ENCODE data around the gene PCDHGB5.
"Not testable (repeated sequence)": the region's sequence is repeated elsewhere in the genome, so short reads cannot be mapped to it uniquely, and the experiment has no call there.

PCDHGB5 gene

DNA sequence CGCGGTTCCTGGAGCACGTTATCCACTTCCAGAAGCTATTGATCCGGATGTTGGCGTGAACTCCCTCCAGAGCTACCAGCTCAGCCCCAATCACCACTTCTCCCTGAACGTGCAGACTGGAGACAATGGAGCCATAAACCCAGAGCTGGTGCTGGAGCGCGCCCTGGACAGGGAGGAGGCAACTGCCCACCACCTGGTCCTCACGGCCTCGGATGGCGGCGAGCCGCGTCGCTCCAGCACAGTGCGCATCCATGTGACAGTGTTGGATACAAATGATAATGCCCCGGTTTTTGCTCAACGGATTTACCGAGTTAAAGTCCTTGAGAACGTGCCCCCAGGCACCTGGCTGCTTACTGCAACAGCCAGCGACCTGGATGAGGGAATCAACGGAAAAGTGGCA lies 5.6 kb downstream of the PCDHGB5 start:
- peak overlapping the region; percentile 28 for H3K4me3 ChIP-seq (ENCODE audit: low read depth, low read length)
- no peak for TF ChIP-seq CTCF (IDR thresholded peaks at IDR 0.05; ENCODE audit: low read depth, low read length, missing control alignments)

GRCh38 chr5:141407790-141408505 lies 10.2 kb downstream of the PCDHGB5 start, which contains the start of gene PCDHGB6:
Gene PCDHGB6, plus strand, starts transcription at chr5:141408021. Its CDS starts 182 bp downstream, at chr5:141408203.
- DNase-seq (ENCODE audit: low read depth); in situ Hi-C loops (cut with HindIII; ENCODE audit: low sequenced_read_pairs): not testable (repeated sequence)
- peak within 1 kb of the TSS; percentile 26 for H3K4me3 ChIP-seq (ENCODE audit: low read depth, low read length)
- peak; percentile 42 for TF ChIP-seq CTCF (IDR thresholded peaks at IDR 0.05; ENCODE audit: low read depth, low read length, missing control alignments)

More for the DNA sequence above, 5.6 kb downstream of the PCDHGB5 start:
- DNase-seq (ENCODE audit: low read depth), result no peak
- in situ Hi-C loops (cut with HindIII; ENCODE audit: low sequenced_read_pairs), result no loop called here

DNA sequence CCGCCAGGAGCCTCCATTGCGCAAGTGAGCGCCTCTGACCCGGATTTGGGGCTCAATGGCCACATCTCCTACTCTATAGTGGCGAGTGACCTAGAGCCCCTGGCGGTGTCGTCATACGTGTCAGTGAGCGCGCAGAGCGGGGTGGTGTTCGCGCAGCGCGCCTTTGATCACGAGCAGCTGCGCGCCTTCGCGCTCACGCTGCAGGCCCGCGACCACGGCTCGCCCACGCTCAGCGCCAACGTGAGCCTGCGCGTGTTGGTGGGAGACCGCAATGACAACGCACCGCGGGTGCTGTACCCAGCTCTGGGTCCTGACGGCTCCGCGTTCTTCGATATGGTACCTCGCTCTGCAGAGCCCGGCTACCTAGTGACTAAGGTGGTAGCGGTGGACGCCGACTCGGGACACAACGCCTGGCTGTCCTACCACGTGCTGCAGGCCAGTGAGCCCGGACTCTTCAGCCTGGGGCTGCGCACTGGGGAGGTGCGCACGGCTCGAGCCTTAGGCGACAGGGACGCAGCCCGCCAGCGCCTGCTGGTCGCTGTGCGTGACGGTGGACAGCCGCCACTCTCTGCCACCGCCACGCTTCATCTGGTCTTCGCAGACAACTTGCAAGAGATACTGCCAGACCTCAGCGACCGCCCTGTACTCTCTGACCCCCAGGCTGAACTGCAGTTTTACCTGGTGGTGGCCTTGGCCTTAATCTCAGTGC lies 12.0 kb downstream of the PCDHGB5 start:
- H3K4me3 ChIP-seq (ENCODE audit: low read depth, low read length), result no peak overlapping the region
- DNase-seq (ENCODE audit: low read depth), result no peak
- TF ChIP-seq CTCF (IDR thresholded peaks at IDR 0.05; ENCODE audit: low read depth, low read length, missing control alignments), result no peak
- in situ Hi-C loops (cut with HindIII; ENCODE audit: low sequenced_read_pairs), result no loop called here

- in situ Hi-C loops (cut with HindIII; ENCODE audit: low sequenced_read_pairs), result no loop called here
- no peak overlapping the region for H3K4me3 ChIP-seq (ENCODE audit: low read depth, low read length)
- no peak for DNase-seq (ENCODE audit: low read depth)
- no peak for TF ChIP-seq CTCF (IDR thresholded peaks at IDR 0.05; ENCODE audit: low read depth, low read length, missing control alignments)
These were observed 13.8 kb downstream of the PCDHGB5 start for GRCh38 chr5:141411575-141411974.

DNA sequence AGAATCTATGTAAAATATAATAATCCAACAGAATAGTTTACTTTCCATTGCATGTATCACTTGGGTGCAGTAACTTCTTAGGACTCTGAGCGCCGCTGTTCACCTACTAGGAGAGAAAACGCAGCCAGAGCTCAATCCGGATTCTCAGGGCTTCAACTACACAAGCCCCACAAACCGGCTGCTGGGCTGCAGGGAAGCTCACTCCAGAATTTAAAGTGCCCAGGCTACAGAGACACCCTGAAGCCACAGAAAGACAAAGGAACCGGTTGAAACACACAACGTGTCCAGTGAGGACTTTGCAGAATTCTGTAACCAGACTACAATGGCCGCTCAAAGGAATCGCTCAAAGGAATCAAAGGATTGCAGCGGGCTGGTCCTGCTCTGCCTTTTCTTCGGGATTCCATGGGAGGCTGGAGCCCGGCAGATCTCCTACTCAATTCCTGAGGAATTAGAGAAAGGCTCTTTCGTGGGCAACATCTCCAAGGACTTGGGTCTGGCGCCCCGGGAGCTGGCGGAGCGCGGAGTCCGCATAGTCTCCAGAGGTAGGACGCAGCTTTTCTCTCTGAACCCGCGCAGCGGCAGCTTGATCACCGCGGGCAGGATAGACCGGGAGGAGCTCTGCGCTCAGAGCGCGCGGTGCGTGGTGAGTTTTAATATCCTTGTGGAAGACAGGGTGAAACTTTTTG lies 15.2 kb downstream of the PCDHGB5 start, which contains the start of gene PCDHGA10:
Gene PCDHGA10, plus strand, starts transcription at position 134 of the 686 bp plus-strand sequence. Its CDS starts 189 bp downstream, at position 323.
- peak; percentile 66 for TF ChIP-seq CTCF (IDR thresholded peaks at IDR 0.05; ENCODE audit: low read depth, low read length, missing control alignments)
- DNase-seq (ENCODE audit: low read depth), result peak; percentile 53
- peak within 1 kb of the TSS; percentile 49 for H3K4me3 ChIP-seq (ENCODE audit: low read depth, low read length)
- in situ Hi-C loops (cut with HindIII; ENCODE audit: low sequenced_read_pairs), result no loop called here

DNA sequence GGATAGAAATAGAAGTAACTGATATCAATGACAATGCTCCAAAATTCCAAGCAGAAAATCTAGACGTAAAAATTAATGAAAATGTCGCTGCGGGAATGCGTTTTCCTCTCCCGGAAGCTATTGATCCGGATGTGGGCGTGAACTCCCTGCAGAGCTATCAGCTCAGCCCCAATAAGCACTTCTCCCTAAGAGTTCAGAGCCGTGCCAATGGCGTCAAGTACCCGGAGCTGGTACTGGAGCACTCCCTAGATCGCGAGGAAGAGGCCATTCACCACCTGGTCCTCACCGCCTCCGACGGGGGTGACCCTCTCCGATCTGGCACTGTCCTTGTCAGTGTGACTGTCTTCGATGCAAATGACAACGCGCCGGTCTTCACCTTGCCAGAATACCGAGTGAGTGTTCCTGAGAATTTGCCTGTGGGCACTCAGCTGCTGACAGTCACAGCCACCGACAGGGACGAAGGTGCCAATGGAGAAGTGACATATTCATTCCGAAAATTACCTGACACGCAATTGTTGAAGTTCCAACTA lies 15.9 kb downstream of the PCDHGB5 start:
- peak overlapping the region; percentile 49 for H3K4me3 ChIP-seq (ENCODE audit: low read depth, low read length)
- in situ Hi-C loops (cut with HindIII; ENCODE audit: low sequenced_read_pairs), result no loop called here
- DNase-seq (ENCODE audit: low read depth), result no peak
- no peak for TF ChIP-seq CTCF (IDR thresholded peaks at IDR 0.05; ENCODE audit: low read depth, low read length, missing control alignments)

GRCh38 chr5:141414548-141415274 lies 17.0 kb downstream of the PCDHGB5 start:
- in situ Hi-C loops (cut with HindIII; ENCODE audit: low sequenced_read_pairs); DNase-seq (ENCODE audit: low read depth); H3K4me3 ChIP-seq (ENCODE audit: low read depth, low read length): not testable (repeated sequence)

DNA sequence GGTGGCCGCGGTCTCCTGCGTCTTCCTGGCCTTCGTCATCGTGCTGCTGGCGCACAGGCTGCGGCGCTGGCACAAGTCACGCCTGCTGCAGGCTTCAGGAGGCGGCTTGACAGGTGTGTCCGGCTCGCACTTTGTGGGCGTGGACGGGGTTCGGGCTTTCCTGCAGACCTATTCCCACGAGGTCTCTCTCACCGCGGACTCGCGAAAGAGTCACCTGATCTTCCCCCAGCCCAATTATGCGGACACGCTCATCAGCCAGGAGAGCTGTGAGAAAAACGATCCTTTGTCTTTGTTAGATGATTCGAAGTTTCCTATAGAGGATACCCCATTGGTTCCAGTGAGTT lies 17.5 kb downstream of the PCDHGB5 start:
- DNase-seq (ENCODE audit: low read depth); H3K4me3 ChIP-seq (ENCODE audit: low read depth, low read length); in situ Hi-C loops (cut with HindIII; ENCODE audit: low sequenced_read_pairs): not testable (repeated sequence)

Data from astrocyte of the cerebellum (primary cell).